Thyroid gland (tissue), 4 donors: Measurements from ENCODE around the gene NGEF.
"Not testable (repeated sequence)": the region's sequence is repeated elsewhere in the genome, so short reads cannot be mapped to it uniquely, and the experiment has no call there.

ENCODE experiments used
- CTCF ChIP-seq, 6 experiments: fragments of 200-600 bp in 3 of 6; fragments of 450-650 bp in 3 of 6; sonication (generic) in 3 of 6; IDR thresholded peaks; one replicate each; pipeline ENCODE4 v1.5.1; 2016 to 2019; ENCODE audit warnings: antibody characterized with exemption in 6 of 6, mild to moderate bottlenecking in 2 of 6, inconsistent platforms in 1 of 6, moderate library complexity in 1 of 6
- POLR2A ChIP-seq, 2 donors: fragments of 450-650 bp; IDR thresholded peaks; one replicate each; pipeline ENCODE4 v1.6.1; 2017; ENCODE audit warnings: antibody characterized with exemption in 2 of 2, mild to moderate bottlenecking in 2 of 2, moderate library complexity in 1 of 2

GRCh38 chr2:233019610-233020009 is 6.6 kb upstream of the NGEF start:
- not testable (repeated sequence) for TF ChIP-seq CTCF, POLR2A (IDR thresholded peaks at IDR 0.05)
